Measurements from ENCODE around the gene SYNPR.

The SYNPR gene

DNA sequence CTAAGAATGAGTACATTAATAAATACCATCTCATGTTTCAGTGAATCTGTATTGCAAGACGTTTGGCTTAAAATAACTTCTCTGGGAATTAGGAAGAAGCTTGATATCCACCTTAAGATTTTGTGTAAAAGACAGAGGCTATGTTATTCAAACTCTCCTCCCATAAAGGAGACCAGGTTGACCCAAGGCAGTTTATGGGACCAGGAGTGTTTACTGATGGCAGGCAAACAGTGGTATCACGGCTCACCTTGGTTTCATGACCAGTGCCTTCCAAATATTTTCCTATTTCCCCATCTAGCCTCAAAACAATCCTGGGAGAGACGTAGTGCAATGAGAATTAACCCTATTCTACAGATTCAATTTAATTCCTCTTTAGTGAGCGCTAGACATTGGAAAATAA lies 284.2 kb downstream of the SYNPR start:
- DNase-seq: no peak

DNA sequence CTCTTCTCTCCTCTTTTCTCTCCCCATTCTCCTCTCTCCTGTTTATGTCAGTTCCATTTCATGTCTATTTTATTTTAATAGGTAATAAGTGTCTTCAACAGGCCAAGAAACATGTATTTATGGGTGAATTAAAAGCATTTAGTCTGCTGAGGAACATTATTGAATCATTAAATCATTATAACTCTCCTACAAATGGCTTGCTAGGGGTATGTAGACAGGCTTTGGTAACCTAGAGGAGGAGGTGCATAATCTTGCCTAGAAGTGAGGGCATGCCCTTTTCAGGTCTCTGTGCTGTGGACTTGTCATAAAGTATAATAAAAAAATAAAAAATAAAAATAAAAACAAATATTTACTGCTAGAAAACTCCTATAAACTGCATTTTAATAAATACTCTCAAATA lies 285.5 kb downstream of the SYNPR start:
- no peak for DNase-seq

DNA sequence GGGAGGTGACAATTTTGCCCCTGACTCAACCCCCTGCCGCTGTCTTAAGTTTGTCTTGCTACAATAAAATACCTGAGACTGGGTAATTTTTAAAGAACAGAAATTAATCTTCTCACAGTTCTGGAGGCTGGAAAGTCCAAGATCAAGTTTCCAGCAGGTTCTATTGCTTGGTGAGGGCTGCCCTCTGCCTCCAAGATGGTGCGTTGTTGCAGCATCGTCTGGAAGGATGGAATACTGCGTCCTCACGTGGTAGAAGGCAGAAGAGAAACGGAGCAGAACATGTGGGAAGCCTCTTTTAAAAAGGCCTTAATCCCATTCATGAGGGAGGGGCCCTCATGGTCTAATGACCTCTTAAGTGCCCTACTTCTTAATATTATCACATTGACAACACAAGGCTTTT lies 287.1 kb downstream of the SYNPR start:
- no peak for DNase-seq

DNA sequence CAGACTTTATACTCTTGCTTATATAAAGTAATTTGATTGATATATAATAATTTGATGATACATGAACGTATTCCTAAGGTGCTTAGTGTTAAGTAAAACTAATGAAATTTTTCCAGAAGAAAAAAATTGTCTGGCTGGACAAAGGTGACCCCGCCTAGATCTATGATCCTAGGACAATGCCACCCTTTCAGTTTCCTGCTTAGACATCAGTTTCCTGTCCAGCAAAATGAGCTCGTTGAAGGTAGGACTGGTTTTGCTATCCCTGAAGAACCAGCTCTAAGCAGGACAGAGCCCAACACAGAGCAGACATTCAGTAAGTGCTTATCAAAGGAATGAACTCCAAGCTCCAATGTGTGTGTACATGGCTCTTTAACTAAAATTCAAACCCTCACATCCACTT lies 293.6 kb downstream of the SYNPR start:
- no peak for DNase-seq

DNA sequence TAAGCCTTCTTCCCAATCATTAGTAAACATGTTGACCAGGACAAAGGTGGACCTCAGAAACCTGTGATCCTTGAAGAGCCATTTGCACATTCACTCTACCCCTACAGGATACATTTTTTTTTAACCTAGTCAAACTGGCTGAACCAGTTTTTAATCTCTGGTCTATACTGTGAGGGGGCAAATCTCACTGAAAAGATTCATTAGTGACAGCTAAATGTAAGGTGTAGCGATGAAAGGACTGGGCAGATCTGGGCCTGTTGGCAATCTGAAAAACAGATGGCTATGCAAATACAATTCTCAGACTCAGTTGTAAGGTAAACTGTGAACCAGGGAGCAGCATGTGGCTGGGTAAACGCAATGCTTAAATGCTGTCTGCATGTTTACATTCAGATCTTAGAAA lies 298.7 kb downstream of the SYNPR start:
- DNase-seq: peak; percentile 56

DNA sequence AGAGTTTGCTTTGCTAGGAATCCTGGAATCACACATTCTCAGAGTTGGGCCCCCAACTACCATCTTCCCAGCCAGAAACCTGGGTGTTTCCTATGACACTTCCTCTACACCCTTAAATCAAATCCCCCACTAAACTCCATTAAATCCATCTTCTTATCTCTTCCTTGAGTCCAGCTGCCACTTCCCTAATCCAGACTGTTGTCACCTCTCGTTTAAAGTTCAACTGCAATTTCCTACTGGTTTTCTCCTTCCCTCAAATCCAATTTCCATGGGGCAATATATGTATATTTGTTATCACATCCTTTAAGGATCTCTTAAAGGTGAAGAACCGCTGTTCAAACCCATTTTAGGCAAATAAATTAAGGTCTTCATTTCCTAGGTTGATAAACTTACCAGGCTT lies 300.8 kb downstream of the SYNPR start:
- no peak for DNase-seq

DNA sequence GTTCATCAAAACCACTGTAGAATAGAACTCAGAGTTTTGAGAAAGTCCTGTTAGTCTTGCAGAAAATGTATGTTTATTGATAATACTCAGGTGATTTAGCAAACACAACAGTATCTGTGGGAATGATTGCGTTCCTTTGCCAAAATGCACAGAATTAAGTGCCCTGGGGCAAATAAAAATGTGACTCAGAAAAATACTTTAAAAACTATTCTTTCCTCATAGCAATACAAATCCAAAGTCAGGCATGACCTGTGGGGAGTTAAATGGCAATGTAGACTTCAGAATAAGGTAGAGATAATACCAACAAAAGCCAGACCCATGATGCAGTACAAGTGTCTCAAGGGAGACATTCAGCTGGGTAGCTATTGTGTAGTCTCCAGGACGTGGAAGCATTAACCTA lies 302.0 kb downstream of the SYNPR start:
- no peak for DNase-seq

DNA sequence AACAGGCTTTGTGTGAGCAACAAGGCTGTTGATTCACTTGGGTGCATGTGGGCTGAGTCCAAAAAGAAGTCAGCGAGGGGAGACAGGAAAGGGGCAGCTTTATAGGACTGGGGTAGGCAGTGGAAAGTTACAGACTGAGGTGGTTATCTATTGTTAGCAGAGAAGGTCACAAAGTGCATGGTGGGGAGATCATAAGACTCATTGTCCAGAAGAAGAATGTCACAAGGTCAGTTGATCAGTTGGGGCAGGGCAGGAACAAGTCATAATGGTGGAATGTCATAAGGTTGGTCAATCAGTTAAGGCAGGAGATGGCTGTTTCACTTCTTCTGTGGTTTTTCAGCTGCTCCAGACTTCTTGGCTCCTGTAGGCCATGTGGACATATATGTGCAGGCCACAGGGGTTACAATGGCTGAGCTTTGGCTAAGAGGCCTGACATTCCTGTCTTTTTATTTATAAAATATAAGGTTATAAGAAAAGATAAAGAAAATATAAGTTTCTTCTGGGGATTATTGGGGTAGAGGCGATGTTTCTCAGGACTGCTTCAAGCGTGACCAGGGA lies 304.9 kb downstream of the SYNPR start:
- no peak for DNase-seq

DNA sequence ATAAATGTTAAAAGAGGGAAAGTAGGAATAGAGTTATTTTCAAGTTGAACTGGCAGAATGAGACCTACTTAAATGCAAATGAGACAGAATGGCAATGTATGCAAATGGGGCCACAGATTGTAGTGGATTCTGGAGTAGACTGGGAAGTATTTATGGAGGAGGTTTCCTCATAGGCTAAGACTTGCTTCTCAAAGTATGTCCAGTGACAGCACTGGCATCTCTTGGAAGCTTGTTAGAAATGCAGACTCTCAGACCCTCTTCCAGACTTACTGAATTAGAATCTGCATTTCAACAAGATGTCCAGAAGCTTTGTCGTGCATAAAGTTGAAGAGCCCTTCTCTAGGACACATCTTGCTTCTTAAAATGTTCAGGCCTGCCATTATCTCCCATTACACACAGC lies 306.6 kb downstream of the SYNPR start:
- no peak for DNase-seq

DNA sequence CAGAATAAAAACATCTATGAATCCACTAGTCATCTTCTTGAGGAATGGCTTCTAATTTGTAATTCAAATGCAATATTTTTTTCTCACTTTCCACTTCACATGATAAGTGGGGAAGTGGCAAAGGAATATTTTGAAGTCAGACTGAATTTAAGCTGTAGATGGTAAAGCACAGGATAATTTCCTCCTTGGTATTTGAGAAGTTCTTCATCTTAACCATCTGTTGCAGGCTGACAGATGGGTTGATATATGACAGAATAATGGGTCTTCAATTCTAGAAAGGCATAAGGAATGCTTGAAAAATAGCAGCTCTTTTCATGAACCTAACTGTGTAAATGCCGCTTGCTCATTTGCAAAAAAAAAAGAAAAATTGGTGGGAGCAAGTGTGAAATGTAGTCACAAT lies 307.8 kb downstream of the SYNPR start:
- no peak for DNase-seq

DNA sequence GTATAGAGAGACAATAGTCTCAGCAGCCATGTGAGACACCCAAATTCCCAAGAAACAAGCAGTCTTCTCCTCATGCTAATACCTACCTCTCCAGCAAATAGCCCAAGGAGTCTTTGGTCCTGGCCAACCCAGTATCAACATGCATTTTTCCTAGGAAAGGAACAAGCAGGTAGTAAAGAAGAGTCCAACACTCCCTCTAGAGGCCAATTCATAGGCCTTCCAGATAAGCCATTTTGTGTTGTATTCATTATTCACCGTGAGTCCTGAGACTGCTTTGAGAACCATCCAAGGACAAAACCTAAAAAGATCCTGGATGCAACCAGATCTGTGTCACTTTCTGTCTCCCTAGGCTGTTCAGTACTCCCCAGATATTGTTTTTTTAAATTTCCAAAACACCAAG lies 310.8 kb downstream of the SYNPR start:
- DNase-seq: no peak

DNA sequence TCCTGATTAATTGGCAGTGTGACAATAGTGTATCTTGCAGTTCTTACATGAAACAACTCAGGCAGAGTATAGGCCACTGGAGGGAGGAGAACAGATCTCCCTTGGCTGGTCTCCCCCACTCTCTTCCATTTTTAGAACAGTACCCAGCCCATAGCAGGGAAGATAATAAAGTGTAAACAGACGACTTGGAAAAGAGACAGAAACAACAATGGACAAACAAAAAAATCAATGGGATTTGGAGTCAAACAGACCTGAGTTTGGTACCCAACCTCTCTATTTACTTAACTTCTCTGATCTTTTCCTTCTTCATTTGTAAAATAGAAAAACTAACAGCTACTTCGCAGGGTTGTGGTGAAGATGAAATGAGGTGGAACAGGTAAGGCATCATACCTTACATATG lies 315.7 kb downstream of the SYNPR start:
- no peak for DNase-seq

DNA sequence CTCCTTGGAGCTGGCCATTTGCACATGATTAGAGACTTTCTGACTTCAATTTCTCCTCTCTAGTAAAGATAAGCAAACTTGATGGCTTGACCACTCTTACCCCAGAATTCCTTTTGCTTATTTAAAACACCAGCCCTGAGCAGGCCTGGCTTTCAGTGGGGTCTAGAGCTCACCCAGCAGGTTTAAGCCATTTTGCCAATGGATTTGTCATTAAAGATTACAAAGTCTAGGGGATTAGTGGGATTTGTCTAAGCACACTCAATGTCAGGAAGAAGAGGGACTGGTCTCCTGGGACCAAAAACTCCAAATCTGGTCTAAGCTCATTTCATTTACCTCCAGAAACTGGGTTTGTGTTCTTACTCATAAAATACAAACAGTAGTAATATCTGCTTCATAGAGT lies 317.1 kb downstream of the SYNPR start:
- no peak for DNase-seq

DNA sequence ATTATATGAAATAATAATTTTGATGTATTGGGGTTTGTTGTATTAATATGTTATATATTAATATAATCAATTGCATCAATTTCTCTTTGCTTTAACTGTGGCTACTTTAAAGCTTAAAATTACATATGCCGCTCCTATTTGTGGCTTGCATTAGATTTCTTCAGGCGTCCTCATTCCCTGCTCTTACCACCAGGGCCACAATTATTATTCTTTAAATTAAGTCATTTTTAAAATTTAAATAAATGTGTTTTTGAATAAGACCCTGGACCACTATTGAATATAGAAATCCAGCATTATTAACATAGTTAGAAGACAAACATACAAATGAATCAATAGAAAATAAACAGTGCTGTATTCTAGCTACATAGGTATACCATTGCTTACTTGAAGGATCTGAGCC lies 318.9 kb downstream of the SYNPR start:
- no peak for DNase-seq

DNA sequence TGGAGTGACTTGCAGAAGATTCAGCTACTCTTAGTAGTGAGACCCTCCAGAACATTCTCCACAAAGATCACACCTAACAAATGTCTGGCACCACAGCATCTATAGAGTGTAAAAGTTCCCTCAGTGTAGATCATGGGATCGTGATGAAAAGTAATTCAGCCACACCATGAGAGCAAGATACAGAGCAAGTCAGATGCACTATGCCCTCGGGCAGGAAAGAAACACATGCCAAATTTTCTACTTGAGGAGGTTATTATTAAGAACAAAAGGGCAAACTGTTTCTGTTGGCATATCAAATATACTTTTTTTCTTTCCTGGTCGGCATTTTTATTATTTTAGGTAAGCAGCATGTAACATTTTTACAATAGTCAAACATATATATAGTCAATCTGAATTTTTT lies 329.6 kb downstream of the SYNPR start:
- DNase-seq: no peak

DNA sequence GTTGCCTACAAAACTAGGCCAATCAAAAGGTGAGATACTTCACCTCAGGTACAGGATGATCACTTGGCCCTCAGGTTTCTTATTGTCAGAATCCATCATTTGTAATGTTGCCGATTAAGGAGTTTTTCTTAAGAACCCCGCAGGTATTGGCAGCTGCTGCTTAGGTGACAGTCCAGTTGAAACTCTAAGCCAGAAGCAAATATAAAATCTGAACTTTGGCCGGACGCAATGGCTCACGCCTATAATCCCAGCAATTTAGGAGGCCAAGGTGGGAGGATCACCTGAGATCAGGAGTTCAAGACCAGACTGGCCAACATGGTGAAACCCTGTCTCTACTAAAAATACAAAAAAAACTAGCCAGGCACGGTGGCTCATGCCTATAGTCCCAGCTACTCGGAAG lies 331.3 kb downstream of the SYNPR start:
- DNase-seq: no peak

DNA sequence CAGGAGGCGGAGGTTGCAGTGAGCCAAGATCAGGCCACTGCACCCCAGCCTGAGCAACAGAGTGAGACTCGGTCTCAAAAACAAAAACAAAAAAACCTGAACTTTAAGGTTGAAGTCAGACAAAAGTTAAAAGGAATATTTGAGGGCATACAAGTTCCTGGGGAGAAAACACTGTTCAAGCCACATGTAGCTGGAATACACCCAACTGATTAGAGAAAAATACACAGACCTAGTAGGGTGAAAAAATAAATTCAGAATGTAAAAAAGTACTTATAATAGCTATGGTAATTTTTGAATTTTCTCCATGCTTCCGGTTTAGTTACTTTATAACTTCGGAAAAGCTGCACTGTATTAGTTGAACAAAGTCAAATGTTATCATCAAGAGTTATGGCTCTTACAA lies 331.7 kb downstream of the SYNPR start:
- DNase-seq: no peak

DNA sequence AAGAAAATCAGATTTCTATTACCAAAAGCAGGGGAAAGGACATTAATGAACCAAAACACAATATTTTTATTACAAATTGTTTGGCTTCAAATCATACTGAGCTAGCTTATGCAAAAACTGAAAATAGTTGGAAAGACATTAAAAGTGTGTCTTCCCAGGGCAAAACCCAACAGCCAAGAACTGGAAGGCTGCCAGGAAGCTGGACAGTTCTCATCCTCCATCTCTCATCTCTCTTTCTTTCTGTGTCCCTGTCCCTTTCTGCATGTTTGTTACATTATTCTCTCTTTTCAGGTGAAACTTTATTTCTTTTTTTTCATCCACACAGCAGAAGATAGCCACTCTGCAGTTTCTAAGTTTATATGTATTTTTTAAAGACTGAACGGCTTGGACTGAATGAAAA lies 333.3 kb downstream of the SYNPR start:
- no peak for DNase-seq

DNA sequence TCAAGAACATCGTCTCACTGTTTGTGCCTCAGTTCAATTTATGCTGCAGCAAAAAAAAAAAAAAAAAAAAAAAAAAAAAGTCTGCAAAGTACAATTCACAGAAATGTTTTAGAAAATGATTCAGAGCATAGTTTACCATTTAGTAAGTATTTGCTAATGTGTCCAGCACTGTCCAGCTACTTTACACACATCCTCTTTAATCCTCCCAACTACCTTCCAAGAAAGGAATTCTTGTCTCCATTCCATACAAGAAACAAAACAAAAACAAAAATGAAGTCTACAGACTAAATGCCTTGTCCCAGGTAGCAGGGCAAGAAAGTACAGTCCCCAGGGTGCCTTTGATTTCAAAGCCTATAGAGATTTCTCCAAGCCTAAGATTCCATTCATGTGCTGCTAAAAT lies 335.5 kb downstream of the SYNPR start:
- no peak for DNase-seq

DNA sequence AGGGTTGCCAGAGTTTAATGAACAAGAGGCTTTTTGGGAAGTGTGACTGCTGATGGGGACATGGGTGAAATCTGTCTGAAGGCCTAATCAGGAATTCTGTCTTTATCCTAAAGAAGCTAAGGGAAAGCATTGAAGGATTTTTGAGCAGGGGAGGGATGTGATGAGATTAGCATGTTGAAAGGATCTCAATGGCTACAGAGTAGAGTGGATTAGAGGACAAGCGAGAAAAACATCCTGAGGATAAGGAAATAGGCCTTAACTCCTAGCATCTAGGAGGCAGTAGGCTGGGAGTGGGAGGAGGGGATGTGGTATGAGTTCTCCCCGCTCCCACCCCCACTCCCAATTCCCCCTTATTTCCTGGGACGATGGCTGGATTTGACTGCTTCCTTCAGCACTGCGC lies 339.3 kb downstream of the SYNPR start:
- DNase-seq: no peak

DNA sequence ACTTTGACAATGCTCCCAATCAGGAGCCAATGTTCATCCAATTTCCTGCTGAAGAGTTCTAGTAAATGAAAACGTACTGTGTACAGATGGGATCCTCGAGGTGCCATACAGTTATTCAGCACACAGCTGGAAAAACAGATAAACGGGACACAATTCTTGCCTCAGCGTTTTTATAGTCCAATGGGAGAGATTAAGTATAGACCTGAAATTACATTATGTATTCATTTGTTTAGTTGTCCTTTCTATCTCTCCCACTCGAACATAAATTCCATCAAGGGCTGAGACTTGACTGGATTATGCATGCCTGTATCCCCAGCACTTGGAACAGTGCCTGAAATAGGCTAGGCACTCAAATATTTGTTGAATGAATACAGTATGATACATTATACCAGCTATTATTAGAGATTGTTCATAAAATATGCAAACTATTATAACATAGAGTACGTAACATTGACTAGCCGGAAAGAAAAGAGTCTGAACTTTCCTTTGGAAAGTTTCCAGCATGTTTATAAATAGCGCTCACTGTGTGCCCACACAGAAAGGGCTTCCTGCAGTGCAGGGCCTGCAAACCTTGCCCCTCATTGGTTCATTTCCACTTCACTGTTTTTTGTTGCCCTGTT lies 346.9 kb downstream of the SYNPR start:
- DNase-seq: no peak

DNA sequence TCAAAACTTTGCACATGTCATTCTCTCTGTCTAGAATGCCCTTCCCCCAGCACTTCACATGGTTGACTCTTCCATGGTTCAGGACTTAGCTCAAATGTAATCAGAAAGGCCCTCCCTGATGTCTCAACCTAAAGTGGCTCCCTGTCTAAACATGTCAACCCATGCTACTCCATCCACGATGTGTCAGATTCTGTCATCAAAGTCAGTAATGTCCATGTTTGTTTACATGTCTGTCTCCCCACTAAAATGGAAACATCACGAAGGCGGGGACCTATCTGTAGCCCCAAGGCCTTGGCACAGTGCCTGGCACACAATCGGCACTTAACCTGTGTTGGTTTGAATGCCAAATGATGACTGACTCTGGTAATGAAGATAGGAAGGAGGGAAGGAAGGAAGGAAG lies 353.6 kb downstream of the SYNPR start:
- no peak for DNase-seq

DNA sequence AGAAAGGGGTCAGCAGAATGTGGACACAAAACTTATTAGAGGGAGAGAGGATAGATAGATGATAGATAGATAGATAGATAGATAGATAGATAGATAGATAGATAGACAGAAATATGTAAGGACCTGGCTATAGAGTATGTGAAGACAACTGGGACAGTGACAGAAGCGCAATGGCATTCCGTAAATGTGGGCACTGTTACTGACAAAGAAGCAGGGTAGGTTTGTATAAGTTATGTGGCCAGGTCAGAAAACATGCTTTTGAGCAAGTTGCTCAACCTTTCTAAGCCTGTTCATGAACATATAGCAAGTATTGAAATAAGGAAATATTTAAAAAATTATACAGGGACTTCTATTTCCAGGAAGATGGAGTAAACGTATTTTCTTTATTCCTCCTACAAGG lies 357.1 kb downstream of the SYNPR start:
- DNase-seq: no peak

DNA sequence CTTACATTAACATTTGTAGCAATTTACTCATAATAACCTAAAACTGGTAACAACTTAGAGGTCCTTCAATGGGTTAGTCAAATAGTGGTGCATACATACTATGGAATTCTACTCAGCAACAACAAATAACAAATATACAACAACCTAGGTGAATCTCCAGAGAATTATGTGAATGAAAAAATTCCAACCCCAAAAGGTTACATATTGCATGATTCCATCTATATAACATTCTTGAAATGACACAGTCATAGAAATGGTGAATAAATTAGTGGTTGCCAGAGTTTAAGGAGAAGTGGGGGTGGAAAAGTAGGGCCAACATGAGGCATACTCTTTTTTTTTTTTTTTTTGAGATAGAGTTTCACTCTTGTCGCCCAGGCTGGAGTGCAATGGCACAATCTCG lies 361.7 kb downstream of the SYNPR start:
- DNase-seq: no peak

DNA sequence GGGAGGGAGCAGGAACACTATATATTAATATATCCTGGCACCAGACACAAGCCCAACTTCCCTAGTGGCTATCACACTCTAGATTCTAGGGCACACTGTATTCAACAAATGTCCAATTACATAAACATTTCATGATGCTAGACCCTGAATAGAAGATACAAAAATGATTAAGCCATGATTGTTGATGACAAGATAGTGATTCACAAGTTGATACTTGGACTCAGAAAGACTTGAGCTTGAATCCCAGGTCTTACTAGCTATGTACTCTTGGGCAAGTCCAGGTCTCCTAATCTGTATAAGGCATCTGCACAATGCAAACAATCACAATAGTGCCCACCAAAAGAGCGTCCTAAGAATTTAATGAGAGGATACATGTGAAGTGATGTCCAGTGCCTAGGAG lies 364.4 kb downstream of the SYNPR start:
- no peak for DNase-seq
